ENCODE data around the gene MIR17HG.

DNA sequence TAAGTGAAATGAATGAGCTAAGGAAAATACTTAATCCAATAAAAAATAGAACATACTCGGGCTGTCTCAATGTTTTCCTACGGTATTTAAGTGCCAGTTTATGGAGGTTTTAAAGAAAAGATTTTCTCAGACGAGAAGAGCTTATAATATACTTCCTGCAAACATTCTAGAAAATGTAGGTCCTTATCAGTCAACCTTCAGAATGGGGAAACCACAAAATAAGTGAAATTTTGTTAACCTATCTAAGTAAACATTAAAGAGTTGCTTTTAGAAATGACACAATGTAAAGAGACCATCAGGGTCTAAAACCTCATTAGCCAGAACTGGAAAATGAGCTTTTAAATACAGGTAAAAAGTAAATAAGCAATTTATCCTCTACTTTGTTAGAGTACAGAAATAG lies 12.1 kb downstream of the MIR17HG start:
- TF ChIP-seq YY1 (IDR thresholded peaks at IDR 0.05; ENCODE audit: insufficient read depth, insufficient read length), result no peak
- no peak for TF ChIP-seq ZNF274 (IDR thresholded peaks at IDR 0.05; ENCODE audit: low read depth, low read length)
- no peak for TF ChIP-seq SUZ12 (IDR thresholded peaks at IDR 0.05; ENCODE audit: extremely low read depth, insufficient read depth, insufficient read length)
